HG02571 (cell line): ENCODE data around the gene KIR3DL1.
"Not testable (repeated sequence)": the region's sequence is repeated elsewhere in the genome, so short reads cannot be mapped to it uniquely, and the experiment has no call there.

ENCODE experiments used
- ATAC-seq: cut with Tn5 transposase; IDR thresholded peaks from one replicate; pipeline ENCODE4 v1.9.1; 2021; ENCODE audit warnings: mild to moderate bottlenecking, moderate library complexity; ENCODE audit not compliant: unreplicated experiment

The KIR3DL1 gene

GRCh38 chr19:54806516-54806838, 9.8 kb upstream of the KIR3DL1 start:
- ATAC-seq: no peak

GRCh38 chr19:54814571-54814970, 1.7 kb upstream of the KIR3DL1 start:
- ATAC-seq: not testable (repeated sequence)

GRCh38 chr19:54817670-54818536, 1.6 kb downstream of the KIR3DL1 start:
- ATAC-seq: no peak

- ATAC-seq: not testable (repeated sequence)
These were observed 8.1 kb downstream of the KIR3DL1 start for GRCh38 chr19:54824416-54824815.

GRCh38 chr19:54825326-54825725, 9.1 kb downstream of the KIR3DL1 start:
- ATAC-seq: not testable (repeated sequence)

- not testable (repeated sequence) for ATAC-seq
These were observed 11.8 kb downstream of the KIR3DL1 start for GRCh38 chr19:54828064-54828463.

- ATAC-seq: not testable (repeated sequence)
These were observed 16.2 kb downstream of the KIR3DL1 start, which contains the start of gene KIR2DS4 for GRCh38 chr19:54832496-54832895. Gene KIR2DS4, plus strand, starts transcription at chr19:54832676.

GRCh38 chr19:54835126-54835525, 18.9 kb downstream of the KIR3DL1 start:
- not testable (repeated sequence) for ATAC-seq

- not testable (repeated sequence) for ATAC-seq
These were observed 21.3 kb downstream of the KIR3DL1 start for GRCh38 chr19:54837522-54837921.

GRCh38 chr19:54843171-54843570, 26.9 kb downstream of the KIR3DL1 start:
- ATAC-seq: not testable (repeated sequence)

GRCh38 chr19:54850061-54850640, 33.9 kb downstream of the KIR3DL1 start, which contains the start of gene KIR3DL2:
Gene KIR3DL2, plus strand, starts transcription at chr19:54850443. Its CDS starts 33 bp downstream, at chr19:54850476.
- not testable (repeated sequence) for ATAC-seq

GRCh38 chr19:54850930-54851329, 34.7 kb downstream of the KIR3DL1 start:
- ATAC-seq: no peak

GRCh38 chr19:54851353-54851752, 35.1 kb downstream of the KIR3DL1 start:
- ATAC-seq: no peak

GRCh38 chr19:54855241-54855640, 39.0 kb downstream of the KIR3DL1 start:
- ATAC-seq: not testable (repeated sequence)

- not testable (repeated sequence) for ATAC-seq
These were observed 42.2 kb downstream of the KIR3DL1 start for GRCh38 chr19:54858476-54858875.

GRCh38 chr19:54859421-54859820, 43.2 kb downstream of the KIR3DL1 start:
- ATAC-seq: not testable (repeated sequence)

GRCh38 chr19:54863459-54863858, 47.2 kb downstream of the KIR3DL1 start:
- ATAC-seq: not testable (repeated sequence)

GRCh38 chr19:54871696-54872095, 55.4 kb downstream of the KIR3DL1 start:
- no peak for ATAC-seq

GRCh38 chr19:54873990-54874389, 57.7 kb downstream of the KIR3DL1 start, which contains the start of gene FCAR:
Gene FCAR, plus strand, starts transcription at chr19:54874235. Its CDS starts 55 bp downstream, at chr19:54874290.
- no peak for ATAC-seq

- ATAC-seq: no peak
These were observed 59.2 kb downstream of the KIR3DL1 start for GRCh38 chr19:54875506-54875905.

- no peak for ATAC-seq
These were observed 61.2 kb downstream of the KIR3DL1 start for GRCh38 chr19:54877471-54877870.
